Suprapubic skin (tissue), 4 donors: ENCODE data around the gene SCFD2. TPM values are rescaled to one million over a fixed set of nuclear protein-coding genes. Genes with fewer than 3 reads are reported as not detected.

Source experiments
- DNase-seq, 2 donors: peaks; one replicate each; pipeline ENCODE4 v3.0.0-alpha.2; 2019; ENCODE audit warnings: low spot score in 2 of 2
- H3K27ac ChIP-seq: fragments of 200-600 bp; sonication (generic); one replicate; pipeline ENCODE4 v1.5.1; 2019
- H3K27me3 ChIP-seq: fragments of 200-600 bp; sonication (generic); one replicate; pipeline ENCODE4 v1.5.1; 2019
- H3K36me3 ChIP-seq: fragments of 200-600 bp; sonication (generic); one replicate; pipeline ENCODE4 v1.5.1; 2019
- H3K4me1 ChIP-seq: fragments of 200-600 bp; sonication (generic); one replicate; pipeline ENCODE4 v1.5.1; 2019
- H3K4me3 ChIP-seq: fragments of 200-600 bp; sonication (generic); one replicate; pipeline ENCODE4 v1.5.1; 2019; ENCODE audit warnings: mild to moderate bottlenecking
- H3K9me3 ChIP-seq: fragments of 200-600 bp; sonication (generic); one replicate; pipeline ENCODE4 v1.5.1; 2019
- EP300 ChIP-seq: sonication (generic); formaldehyde crosslinking; IDR thresholded peaks from one replicate; pipeline ENCODE4 v1.6.1; 2017; ENCODE audit warnings: antibody characterized with exemption
- POLR2A ChIP-seq, 2 donors: fragments of 450-650 bp; IDR thresholded peaks; one replicate each; pipeline ENCODE4 v1.6.1; 2017; ENCODE audit warnings: antibody characterized with exemption in 2 of 2, mild to moderate bottlenecking in 2 of 2, moderate library complexity in 2 of 2
- POLR2AphosphoS5 ChIP-seq, 3 donors: sonication (generic); formaldehyde crosslinking; IDR thresholded peaks; one replicate each; pipeline ENCODE4 v1.6.1; 2017; ENCODE audit warnings: antibody characterized with exemption in 3 of 3
- WGBS: methylation state at CpG from one replicate; pipeline ENCODE4 v1.1.5; 2018; 5-methylcytosine and 5-hydroxymethylcytosine counted together
- total RNA-seq, 4 donors: library from RNA; depleted of rRNA; stranded (reverse); fragments of >200 nt; gene quantifications; one replicate each; pipeline ENCODE4 v1.1.0, GENCODE V29; 2016
- TF ChIP-seq, protein P1 (sequence below), 2 donors: fragments of 200-600 bp in 1 of 2; fragments of 450-650 bp in 1 of 2; sonication (generic) in 1 of 2; IDR thresholded peaks; one replicate each; pipeline ENCODE4 v1.5.1; 2016 to 2019; ENCODE audit warnings: antibody characterized with exemption in 2 of 2, mild to moderate bottlenecking in 1 of 2, moderate library complexity in 1 of 2

SCFD2 gene
- total RNA-seq, 4 donors from 2014 or later, result 25.5 to 39.5 (median 31.9) TPM

DNA sequence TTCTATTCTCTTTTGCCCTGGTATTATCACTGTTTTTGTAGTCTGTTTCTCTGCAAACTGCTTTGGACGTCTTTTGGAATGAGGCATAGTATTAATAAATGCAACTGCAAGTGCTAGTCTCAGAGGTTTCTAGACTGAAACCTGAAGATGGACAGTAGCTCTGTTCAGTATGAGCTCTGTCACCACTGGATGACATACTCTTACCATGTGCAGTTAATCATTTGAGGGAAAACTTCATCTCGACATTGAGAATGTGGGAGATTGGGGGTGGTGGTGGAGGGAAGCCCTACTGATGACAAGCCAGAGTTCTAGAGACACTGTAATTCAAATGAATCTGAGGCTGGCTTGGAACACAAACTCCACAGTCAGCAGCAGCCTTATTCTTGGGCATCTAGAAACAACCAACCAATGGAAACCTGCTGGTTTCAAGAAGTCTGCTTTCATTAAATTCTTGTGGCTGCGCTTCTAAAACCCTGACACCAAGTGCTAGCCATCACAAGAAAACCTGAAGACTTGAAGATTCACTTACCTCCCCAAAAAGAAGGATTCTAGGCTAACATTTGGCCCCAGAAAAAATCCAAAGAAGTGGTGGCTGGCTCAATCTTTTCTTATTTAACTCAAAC is 342.1 kb downstream of the SCFD2 start:
- TF ChIP-seq POLR2A (IDR thresholded peaks at IDR 0.05) (no peak), EP300 (no peak)
- Histone ChIP-seq H3K36me3 (no peaks in the 10 kb centered on the region), H3K4me3 (no peak overlapping the region), H3K4me1 (peaks cover 6% of the 10 kb centered on the region), H3K27me3 (no peaks in the 10 kb centered on the region), H3K9me3 (no peaks in the 10 kb centered on the region), H3K27ac (no peak overlapping the region)
- 82% methylated on average over 3 of the region's 3 CpGs for WGBS
- no peak for DNase-seq

DNA sequence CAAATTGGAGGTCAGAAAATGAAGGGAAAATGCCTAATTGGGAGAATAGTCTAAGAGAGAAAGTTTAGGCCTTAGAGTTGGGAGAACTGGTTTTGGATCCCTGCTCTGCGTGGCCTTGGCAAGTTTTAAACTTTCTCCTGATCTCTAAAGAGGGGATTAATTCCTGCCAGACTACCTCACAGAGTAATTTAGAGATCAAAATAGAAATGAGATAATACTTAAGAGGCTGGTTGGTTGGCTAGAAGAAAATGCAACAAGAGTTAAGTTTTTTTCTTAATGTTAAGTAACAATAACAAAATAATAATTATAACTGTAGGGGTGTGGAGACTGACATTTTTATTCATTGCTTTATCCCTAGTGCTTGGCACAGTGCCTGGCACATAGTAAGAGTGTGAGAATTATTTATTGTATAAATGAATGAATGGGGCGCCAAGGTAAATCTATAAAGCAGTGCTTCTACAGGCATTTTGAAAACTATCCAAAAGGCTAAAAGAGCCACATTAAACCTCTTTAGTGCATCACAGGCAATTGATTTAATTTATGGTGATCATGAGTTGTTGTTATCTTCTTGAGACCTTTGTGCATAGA is 343.3 kb downstream of the SCFD2 start:
- Histone ChIP-seq H3K27me3 (no peaks in the 10 kb centered on the region), H3K4me3 (no peak overlapping the region), H3K27ac (no peak overlapping the region), H3K9me3 (no peaks in the 10 kb centered on the region), H3K4me1 (peaks cover 6% of the 10 kb centered on the region), H3K36me3 (no peaks in the 10 kb centered on the region)
- 62% methylated on average over 2 of the region's 2 CpGs for WGBS
- TF ChIP-seq EP300, result no peak
- TF ChIP-seq, protein P1, sequence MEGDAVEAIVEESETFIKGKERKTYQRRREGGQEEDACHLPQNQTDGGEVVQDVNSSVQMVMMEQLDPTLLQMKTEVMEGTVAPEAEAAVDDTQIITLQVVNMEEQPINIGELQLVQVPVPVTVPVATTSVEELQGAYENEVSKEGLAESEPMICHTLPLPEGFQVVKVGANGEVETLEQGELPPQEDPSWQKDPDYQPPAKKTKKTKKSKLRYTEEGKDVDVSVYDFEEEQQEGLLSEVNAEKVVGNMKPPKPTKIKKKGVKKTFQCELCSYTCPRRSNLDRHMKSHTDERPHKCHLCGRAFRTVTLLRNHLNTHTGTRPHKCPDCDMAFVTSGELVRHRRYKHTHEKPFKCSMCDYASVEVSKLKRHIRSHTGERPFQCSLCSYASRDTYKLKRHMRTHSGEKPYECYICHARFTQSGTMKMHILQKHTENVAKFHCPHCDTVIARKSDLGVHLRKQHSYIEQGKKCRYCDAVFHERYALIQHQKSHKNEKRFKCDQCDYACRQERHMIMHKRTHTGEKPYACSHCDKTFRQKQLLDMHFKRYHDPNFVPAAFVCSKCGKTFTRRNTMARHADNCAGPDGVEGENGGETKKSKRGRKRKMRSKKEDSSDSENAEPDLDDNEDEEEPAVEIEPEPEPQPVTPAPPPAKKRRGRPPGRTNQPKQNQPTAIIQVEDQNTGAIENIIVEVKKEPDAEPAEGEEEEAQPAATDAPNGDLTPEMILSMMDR (IDR thresholded peaks at IDR 0.05), result no peak
- no peak for TF ChIP-seq POLR2AphosphoS5 (IDR thresholded peaks at IDR 0.05)
- TF ChIP-seq POLR2A (IDR thresholded peaks at IDR 0.05), result no peak
- no peak for DNase-seq

DNA sequence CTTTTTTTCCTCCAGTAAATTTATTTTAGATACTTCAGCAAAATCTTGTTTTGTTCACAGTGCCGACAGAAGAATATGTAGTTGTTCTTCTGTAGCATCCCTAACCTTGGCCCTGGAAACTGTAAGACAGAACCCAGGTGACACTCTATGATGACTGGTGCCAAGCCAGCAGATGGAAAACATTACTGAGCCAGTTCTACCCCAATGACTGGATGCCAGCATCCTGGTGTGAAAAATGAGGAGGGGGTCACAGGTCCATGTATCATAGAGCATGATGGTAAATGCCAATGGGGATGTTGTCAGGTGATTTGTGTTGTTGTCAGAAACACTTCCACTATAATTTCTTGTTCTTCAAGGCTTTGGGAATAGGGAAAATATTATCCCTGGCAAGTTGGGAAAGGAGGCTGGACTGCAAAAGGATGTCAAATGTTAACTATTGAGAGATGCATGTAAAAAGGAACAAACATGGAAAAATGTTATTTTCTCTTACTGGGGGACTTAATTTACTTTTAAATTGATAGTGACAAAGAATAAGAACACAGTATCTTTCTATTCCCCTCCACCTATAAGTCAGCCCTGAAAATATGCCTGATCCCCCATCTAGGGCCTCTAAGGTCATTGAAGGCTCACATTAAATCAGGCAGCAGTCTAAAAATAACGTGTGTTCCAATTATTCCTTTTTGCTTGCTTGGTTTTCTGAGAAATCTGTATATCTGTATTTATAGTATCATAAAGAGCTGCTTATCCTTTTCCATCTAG is 343.9 kb downstream of the SCFD2 start:
- DNase-seq, result no peak
- no peaks in the 10 kb centered on the region for H3K9me3 ChIP-seq
- no peaks in the 10 kb centered on the region for H3K27me3 ChIP-seq
- no peak overlapping the region for H3K4me3 ChIP-seq
- H3K36me3 ChIP-seq, result no peaks in the 10 kb centered on the region
- no peak overlapping the region for H3K27ac ChIP-seq
- H3K4me1 ChIP-seq, result peaks cover 6% of the 10 kb centered on the region
- WGBS, result 83% methylated on average over 2 of the region's 2 CpGs
- no peak for TF ChIP-seq POLR2A (IDR thresholded peaks at IDR 0.05)
- TF ChIP-seq, protein P1 (IDR thresholded peaks at IDR 0.05), result no peak
- no peak for TF ChIP-seq EP300
- no peak for TF ChIP-seq POLR2AphosphoS5 (IDR thresholded peaks at IDR 0.05)

DNA sequence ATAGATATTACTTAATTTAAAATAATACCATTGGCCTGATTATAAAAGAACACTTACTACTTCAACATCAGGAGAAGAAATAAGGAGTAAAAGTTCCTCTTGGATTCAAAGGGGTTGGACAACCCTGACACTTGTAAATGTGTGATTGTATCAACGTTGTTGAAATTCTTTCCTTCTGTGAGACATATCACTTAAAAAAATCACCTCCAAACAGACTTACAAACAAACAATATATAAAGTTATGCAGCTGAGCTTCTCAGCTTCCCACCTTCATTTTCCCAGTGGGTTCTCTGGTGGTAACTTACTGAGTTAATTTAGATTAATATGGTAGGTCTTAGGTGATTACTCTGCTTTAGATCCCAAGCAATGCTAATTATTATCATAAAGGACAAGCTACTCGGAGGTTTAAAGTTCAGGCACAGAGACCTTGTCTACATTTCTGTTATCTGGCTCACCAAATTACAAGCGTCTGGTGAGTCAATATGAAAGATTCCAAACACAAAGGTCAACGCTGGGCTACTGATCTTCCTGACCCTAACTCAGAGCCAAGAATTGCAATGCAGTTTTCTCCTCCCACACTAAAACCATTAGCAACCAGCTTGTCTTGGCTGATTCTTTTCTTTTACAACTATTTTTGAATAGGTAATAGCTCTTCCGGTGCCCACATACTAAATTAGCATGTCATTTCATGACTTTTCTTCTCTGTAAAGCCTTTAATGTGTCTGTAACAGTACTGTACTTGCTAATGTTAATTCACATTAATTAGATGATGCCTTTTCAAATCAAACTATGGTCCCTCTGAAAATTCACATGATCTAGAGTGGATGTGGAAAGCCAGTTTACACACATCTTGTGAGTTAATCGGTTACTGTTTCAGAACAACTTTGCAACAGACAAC is 346.1 kb downstream of the SCFD2 start:
- H3K4me3 ChIP-seq, result no peak overlapping the region
- H3K36me3 ChIP-seq, result no peaks in the 10 kb centered on the region
- H3K9me3 ChIP-seq, result no peaks in the 10 kb centered on the region
- H3K27ac ChIP-seq, result no peak overlapping the region
- 56% methylated on average over 6 of the region's 6 CpGs for WGBS
- DNase-seq, result no peak
- peaks cover 6% of the 10 kb centered on the region for H3K4me1 ChIP-seq
- no peak for TF ChIP-seq POLR2A (IDR thresholded peaks at IDR 0.05)
- no peak for TF ChIP-seq EP300
- TF ChIP-seq, protein P1 (IDR thresholded peaks at IDR 0.05), result no peak
- TF ChIP-seq POLR2AphosphoS5 (IDR thresholded peaks at IDR 0.05), result no peak
- no peaks in the 10 kb centered on the region for H3K27me3 ChIP-seq

DNA sequence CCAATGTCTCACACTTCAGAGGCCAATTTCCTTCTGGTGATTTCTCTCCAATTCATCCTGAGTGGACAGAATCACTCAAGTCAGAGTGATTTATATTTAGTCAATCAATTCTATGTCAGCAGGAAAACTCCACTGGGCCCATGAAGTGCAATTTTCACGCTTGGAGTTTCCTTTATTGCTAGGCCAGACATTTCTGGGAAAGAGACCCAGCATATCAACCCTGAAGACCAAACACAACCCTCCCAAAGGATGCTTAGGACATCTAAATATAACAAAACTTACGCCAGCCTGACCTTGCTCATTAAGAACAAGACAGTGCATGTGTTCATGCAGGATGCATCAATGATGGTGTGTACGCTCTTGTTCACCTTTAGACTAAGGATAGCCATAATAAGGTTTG is 347.4 kb downstream of the SCFD2 start:
- Histone ChIP-seq H3K4me1 (peaks cover 6% of the 10 kb centered on the region), H3K27me3 (no peaks in the 10 kb centered on the region), H3K9me3 (no peaks in the 10 kb centered on the region), H3K36me3 (no peaks in the 10 kb centered on the region), H3K27ac (no peak overlapping the region), H3K4me3 (no peak overlapping the region)
- no peak for DNase-seq
- TF ChIP-seq, protein P1 (IDR thresholded peaks at IDR 0.05), result no peak
- TF ChIP-seq EP300, result no peak
- no peak for TF ChIP-seq POLR2AphosphoS5 (IDR thresholded peaks at IDR 0.05)
- no peak for TF ChIP-seq POLR2A (IDR thresholded peaks at IDR 0.05)
- WGBS, result 98% methylated on average over 3 of the region's 3 CpGs
